ENCODE results near the gene OR2AT4.

The OR2AT4 gene

DNA sequence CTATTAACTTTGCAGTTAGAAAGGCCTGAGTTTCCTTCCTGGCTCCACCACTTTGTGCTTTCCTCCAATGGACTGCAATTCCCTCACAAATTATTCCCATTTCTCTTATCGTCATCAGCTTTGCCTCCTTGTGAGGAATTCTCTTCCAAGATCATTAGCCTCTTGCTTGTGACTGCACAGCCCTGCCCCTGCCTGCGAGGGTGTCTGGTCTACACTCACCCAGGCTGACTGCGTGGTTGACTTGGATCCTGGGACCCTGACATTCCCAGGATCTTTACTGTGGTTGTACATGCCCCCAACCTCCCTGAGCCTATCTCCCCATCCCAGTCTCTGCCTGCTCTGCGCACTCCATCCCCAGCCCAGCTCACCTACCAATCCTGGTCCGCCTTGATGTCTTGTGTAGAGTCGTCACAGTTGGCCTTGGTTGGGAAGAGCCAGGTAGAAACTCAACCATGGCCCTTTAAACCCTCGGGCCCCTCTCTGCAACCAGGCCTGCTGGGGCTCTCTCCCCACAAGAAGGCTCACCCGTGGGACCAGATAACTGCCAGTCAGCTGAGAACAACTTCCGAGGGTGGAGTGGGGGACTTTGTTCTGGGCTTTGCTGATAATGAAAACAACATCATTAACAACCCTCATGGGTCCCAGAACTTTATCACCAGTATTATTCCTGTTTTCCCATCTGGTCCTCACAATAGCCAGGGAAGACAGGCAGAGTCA lies at the start of gene OR2AT4:
Gene OR2AT4 (minus strand): TSS at position 421 of the 717 bp plus-strand sequence.
- H3K27me3 ChIP-seq (ENCODE audit: insufficient read depth, poor library complexity, severe bottlenecking) = peaks cover 4% of the 10 kb centered on the region
- H3K4me1 ChIP-seq (ENCODE audit: insufficient read depth, poor library complexity, severe bottlenecking) = no peaks in the 10 kb centered on the region
- H3K36me3 ChIP-seq (ENCODE audit: low read depth) = no peaks in the 10 kb centered on the region
- no peak for DNase-seq (ENCODE audit: low spot score)
- no peaks in the 10 kb centered on the region for H3K9me3 ChIP-seq (ENCODE audit: severe bottlenecking)
- no peak for ATAC-seq (ENCODE audit: low read depth)
- no peak within 1 kb of the TSS for H3K4me3 ChIP-seq (ENCODE audit: severe bottlenecking)
- no peak for TF ChIP-seq CTCF (IDR thresholded peaks at IDR 0.05; ENCODE audit: poor library complexity, severe bottlenecking)
- no peak within 1 kb of the TSS for H3K27ac ChIP-seq (ENCODE audit: poor library complexity, severe bottlenecking)

DNA sequence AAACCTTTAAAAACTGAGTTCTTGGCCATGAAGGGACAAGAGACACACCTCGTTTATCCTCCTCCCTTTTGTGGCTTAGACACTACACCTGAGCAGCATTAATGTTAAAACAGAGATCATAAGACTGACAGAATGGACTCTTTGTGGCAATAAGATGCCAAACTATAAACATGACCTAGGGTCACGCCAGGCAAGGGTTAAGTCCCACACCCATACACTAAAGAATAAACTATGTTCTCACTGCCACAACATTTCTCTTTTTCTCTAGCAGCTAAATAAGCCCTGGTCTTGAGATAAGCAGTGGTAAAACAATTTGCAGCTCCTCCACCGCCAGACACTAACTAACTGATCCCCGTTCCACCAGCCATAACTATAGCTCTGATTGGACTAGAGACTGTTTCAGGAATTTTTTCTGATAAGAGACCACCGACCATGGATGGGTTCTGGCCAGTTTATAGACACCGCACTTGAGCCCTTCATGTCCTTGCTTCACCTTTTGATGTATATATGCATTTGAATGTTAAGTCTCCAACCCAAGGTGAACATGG lies 49.4 kb upstream of the OR2AT4 start:
- ATAC-seq (ENCODE audit: low read depth) = no peak
- Histone ChIP-seq H3K27me3 (ENCODE audit: insufficient read depth, poor library complexity, severe bottlenecking) (no peaks in the 10 kb centered on the region), H3K36me3 (ENCODE audit: low read depth) (no peaks in the 10 kb centered on the region), H3K4me3 (ENCODE audit: severe bottlenecking) (no peak overlapping the region), H3K9me3 (ENCODE audit: severe bottlenecking) (no peaks in the 10 kb centered on the region), H3K4me1 (ENCODE audit: insufficient read depth, poor library complexity, severe bottlenecking) (peaks cover 10% of the 10 kb centered on the region), H3K27ac (ENCODE audit: poor library complexity, severe bottlenecking) (no peak overlapping the region)
- no peak for TF ChIP-seq CTCF (IDR thresholded peaks at IDR 0.05; ENCODE audit: poor library complexity, severe bottlenecking)
- DNase-seq (ENCODE audit: low spot score) = no peak

- H3K9me3 ChIP-seq (ENCODE audit: severe bottlenecking) = no peaks in the 10 kb centered on the region
- H3K27ac ChIP-seq (ENCODE audit: poor library complexity, severe bottlenecking) = no peak overlapping the region
- no peak overlapping the region for H3K4me3 ChIP-seq (ENCODE audit: severe bottlenecking)
- DNase-seq (ENCODE audit: low spot score) = no peak
- ATAC-seq (ENCODE audit: low read depth) = no peak
- H3K4me1 ChIP-seq (ENCODE audit: insufficient read depth, poor library complexity, severe bottlenecking) = peaks cover 10% of the 10 kb centered on the region
- H3K36me3 ChIP-seq (ENCODE audit: low read depth) = no peaks in the 10 kb centered on the region
- no peak for TF ChIP-seq CTCF (IDR thresholded peaks at IDR 0.05; ENCODE audit: poor library complexity, severe bottlenecking)
- no peaks in the 10 kb centered on the region for H3K27me3 ChIP-seq (ENCODE audit: insufficient read depth, poor library complexity, severe bottlenecking)
Observed at GRCh38 chr11:75145196-75145971, 48.7 kb upstream of the OR2AT4 start.

- Histone ChIP-seq H3K36me3 (ENCODE audit: low read depth) (no peaks in the 10 kb centered on the region), H3K4me3 (ENCODE audit: severe bottlenecking) (no peak overlapping the region), H3K4me1 (ENCODE audit: insufficient read depth, poor library complexity, severe bottlenecking) (peaks cover 10% of the 10 kb centered on the region), H3K27ac (ENCODE audit: poor library complexity, severe bottlenecking) (no peak overlapping the region), H3K9me3 (ENCODE audit: severe bottlenecking) (no peaks in the 10 kb centered on the region), H3K27me3 (ENCODE audit: insufficient read depth, poor library complexity, severe bottlenecking) (no peaks in the 10 kb centered on the region)
- ATAC-seq (ENCODE audit: low read depth) (no peak), DNase-seq (ENCODE audit: low spot score) (no peak)
- no peak for TF ChIP-seq CTCF (IDR thresholded peaks at IDR 0.05; ENCODE audit: poor library complexity, severe bottlenecking)
Observed at GRCh38 chr11:75144716-75145014, 48.0 kb upstream of the OR2AT4 start.

DNA sequence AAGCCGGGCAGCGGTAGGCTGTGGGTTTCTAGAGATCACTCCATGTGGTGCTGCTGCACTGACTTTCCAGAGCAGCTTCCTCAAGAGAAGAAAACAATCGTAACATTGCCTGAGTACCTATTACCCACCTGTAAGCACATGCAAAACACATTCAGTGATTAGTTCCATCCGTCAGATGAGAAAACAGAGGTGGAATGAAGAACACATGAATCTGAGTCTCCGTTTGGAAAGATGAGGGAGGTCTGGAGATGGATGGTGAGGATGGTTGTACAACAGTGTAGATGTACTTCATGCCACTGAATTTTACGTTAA lies 46.7 kb upstream of the OR2AT4 start:
- Histone ChIP-seq H3K27ac (ENCODE audit: poor library complexity, severe bottlenecking) (peak overlapping the region; percentile 40), H3K9me3 (ENCODE audit: severe bottlenecking) (no peaks in the 10 kb centered on the region), H3K36me3 (ENCODE audit: low read depth) (no peaks in the 10 kb centered on the region), H3K27me3 (ENCODE audit: insufficient read depth, poor library complexity, severe bottlenecking) (no peaks in the 10 kb centered on the region), H3K4me3 (ENCODE audit: severe bottlenecking) (no peak overlapping the region), H3K4me1 (ENCODE audit: insufficient read depth, poor library complexity, severe bottlenecking) (peaks cover 10% of the 10 kb centered on the region)
- ATAC-seq (ENCODE audit: low read depth) (no peak), DNase-seq (ENCODE audit: low spot score) (no peak)
- no peak for TF ChIP-seq CTCF (IDR thresholded peaks at IDR 0.05; ENCODE audit: poor library complexity, severe bottlenecking)

Measured in RWPE2 (cell line).